PC-3 (cell line): ENCODE measurements around the gene ZHX3. TPM values are rescaled to one million over a fixed set of nuclear protein-coding genes. Genes with fewer than 3 reads are reported as not detected.

Experiments
- ATAC-seq: fragments of 200-7000 bp; cut with Tn5 transposase; 2 replicates; pipeline ENCODE4 v1.9.1; 2020; ENCODE audit warnings: mild to moderate bottlenecking, moderate library complexity
- BruUV-seq: library from RNA; stranded (reverse); fragments of 400-500 nt; replicated peaks from 2 replicates; lab custom pipeline; 2021; lab: Mats Ljungman, UMichigan
- CTCF ChIA-PET: fragments of 300-600 bp; sonication (Branson Sonifier 250); formaldehyde crosslinking; loops from one replicate; lab custom pipeline; 2022; ENCODE audit warnings: antibody characterized with exemption; lab: Charles Lee
- POLR2A ChIA-PET: fragments of 300-600 bp; sonication (Branson Sonifier 250); formaldehyde crosslinking; loops from one replicate; lab custom pipeline; 2022; ENCODE audit warnings: antibody characterized with exemption; ENCODE audit not compliant: unreplicated experiment; lab: Charles Lee
- DNase-seq: peaks from one replicate; pipeline ENCODE4 v3.0.0-alpha.2; 2015
- H2AFZ ChIP-seq: fragments of 300-600 bp; sonication (generic); 2 replicates; pipeline ENCODE4 v1.6.0; 2016; ENCODE audit warnings: antibody characterized with exemption, low read length
- H3F3A ChIP-seq: fragments of 300-600 bp; sonication (generic); one replicate; pipeline ENCODE4 v1.6.0; 2017; ENCODE audit warnings: antibody characterized with exemption, low read length, control low read depth, mild to moderate bottlenecking; ENCODE audit not compliant: unreplicated experiment
- H3K27ac ChIP-seq: fragments of 300-600 bp; sonication (generic); 2 replicates; pipeline ENCODE4 v1.5.1; 2016; ENCODE audit warnings: mild to moderate bottlenecking, low read length
- H3K27me3 ChIP-seq: fragments of 300-600 bp; sonication (generic); 2 replicates; pipeline ENCODE4 v1.6.1; 2016; ENCODE audit warnings: low read length, mixed read lengths
- H3K36me3 ChIP-seq: fragments of 300-600 bp; sonication (generic); 2 replicates; pipeline ENCODE4 v1.6.1; 2016; ENCODE audit warnings: low read depth, mixed run types, low read length, mixed read lengths
- H3K4me1 ChIP-seq: fragments of 300-600 bp; sonication (generic); 2 replicates; pipeline ENCODE4 v1.5.1; 2016; ENCODE audit warnings: low read length; ENCODE audit not compliant: insufficient read depth
- H3K4me2 ChIP-seq: fragments of 300-600 bp; sonication (generic); 2 replicates; pipeline ENCODE4 v1.6.0; 2016; ENCODE audit warnings: low read length
- H3K4me3 ChIP-seq: fragments of 300-600 bp; sonication (generic); 2 replicates; pipeline ENCODE4 v1.5.1; 2016; ENCODE audit warnings: mild to moderate bottlenecking, low read length, mixed read lengths
- H3K79me2 ChIP-seq: fragments of 300-600 bp; sonication (generic); 2 replicates; pipeline ENCODE4 v1.6.1; 2017; ENCODE audit warnings: low read length, mixed read lengths
- H3K9ac ChIP-seq: fragments of 300-600 bp; sonication (generic); 2 replicates; pipeline ENCODE4 v1.6.0; 2016; ENCODE audit warnings: mild to moderate bottlenecking, low read length
- H3K9me2 ChIP-seq: fragments of 300-600 bp; sonication (generic); replicated peaks from 2 replicates; pipeline ENCODE4 v1.6.1; 2016; ENCODE audit warnings: mixed run types, low read length, mixed read lengths
- H3K9me3 ChIP-seq: fragments of 300-600 bp; sonication (generic); 2 replicates; pipeline ENCODE4 v1.6.1; 2016; ENCODE audit warnings: low read length, mixed read lengths
- H4K20me1 ChIP-seq: fragments of 300-600 bp; sonication (generic); 2 replicates; pipeline ENCODE4 v1.6.1; 2016; ENCODE audit warnings: low read length, mixed read lengths
- EZH2 ChIP-seq: fragments of 300-600 bp; sonication (generic); IDR thresholded peaks from one replicate; pipeline ENCODE4 v1.6.1; 2017; ENCODE audit warnings: antibody characterized with exemption, mild to moderate bottlenecking, low read length; ENCODE audit not compliant: unreplicated experiment
- EZH2phosphoT487 ChIP-seq: fragments of 300-600 bp; sonication (generic); IDR thresholded peaks from 2 replicates; pipeline ENCODE4 v1.6.1; 2018; ENCODE audit warnings: mild to moderate bottlenecking, antibody characterized with exemption, low read length, borderline replicate concordance
- intact Hi-C: fragments of 100-400 bp; cut with micrococcal nuclease; formaldehyde crosslinking; loops from 2 replicates; pipeline ENCODE4 v1.9.0; 2023
- total RNA-seq: library from RNA; depleted of rRNA; stranded (reverse); fragments of >200 nt; gene quantifications from 2 replicates; pipeline ENCODE4 v1.2.3, GENCODE V29; 2014
- TF ChIP-seq, protein P1 (sequence below): fragments of 300-600 bp; sonication (generic); conservative IDR thresholded peaks from 2 replicates; pipeline ENCODE4 v1.5.1; 2017; ENCODE audit warnings: antibody characterized with exemption, low read depth, mild to moderate bottlenecking, low read length

ZHX3 gene
- total RNA-seq, 1 experiment from 2014 or later = 14.0 TPM

DNA sequence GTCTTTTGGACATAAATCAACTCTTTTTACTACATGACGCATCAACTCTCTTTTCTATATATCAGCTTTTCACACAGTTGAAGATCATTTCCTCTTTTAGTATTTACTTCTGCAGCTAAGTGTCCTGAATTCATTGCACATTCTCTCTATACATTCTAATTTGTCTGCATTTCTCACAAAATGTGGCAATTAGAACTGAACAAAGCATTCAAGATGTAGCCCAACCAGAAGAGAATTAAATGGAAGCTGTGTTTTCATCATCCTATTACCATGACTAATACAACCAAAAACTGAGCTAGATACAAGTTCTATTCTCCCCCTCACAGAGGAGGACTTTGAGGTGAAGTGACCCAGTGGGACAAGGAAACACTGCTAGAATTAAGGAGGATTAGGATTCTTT, 93.2 kb downstream of the ZHX3 start:
- Histone ChIP-seq H4K20me1 (no peaks in the 10 kb centered on the region), H3K4me3 (no peak overlapping the region), H3K4me1 (peaks cover 11% of the 10 kb centered on the region), H3K79me2 (no peaks in the 10 kb centered on the region), H3K36me3 (no peaks in the 10 kb centered on the region), H3K4me2 (no peak overlapping the region), H3F3A (no peaks in the 10 kb centered on the region), H3K9me3 (no peaks in the 10 kb centered on the region), H2AFZ (no peak overlapping the region), H3K27ac (no peak overlapping the region), H3K27me3 (no peaks in the 10 kb centered on the region), H3K9me2 (no peaks in the 10 kb centered on the region), H3K9ac (no peak overlapping the region)
- BruUV-seq = no TSS peak
- TF ChIP-seq EZH2 (no peak), EZH2phosphoT487 (no peak)
- TF ChIP-seq, protein P1, sequence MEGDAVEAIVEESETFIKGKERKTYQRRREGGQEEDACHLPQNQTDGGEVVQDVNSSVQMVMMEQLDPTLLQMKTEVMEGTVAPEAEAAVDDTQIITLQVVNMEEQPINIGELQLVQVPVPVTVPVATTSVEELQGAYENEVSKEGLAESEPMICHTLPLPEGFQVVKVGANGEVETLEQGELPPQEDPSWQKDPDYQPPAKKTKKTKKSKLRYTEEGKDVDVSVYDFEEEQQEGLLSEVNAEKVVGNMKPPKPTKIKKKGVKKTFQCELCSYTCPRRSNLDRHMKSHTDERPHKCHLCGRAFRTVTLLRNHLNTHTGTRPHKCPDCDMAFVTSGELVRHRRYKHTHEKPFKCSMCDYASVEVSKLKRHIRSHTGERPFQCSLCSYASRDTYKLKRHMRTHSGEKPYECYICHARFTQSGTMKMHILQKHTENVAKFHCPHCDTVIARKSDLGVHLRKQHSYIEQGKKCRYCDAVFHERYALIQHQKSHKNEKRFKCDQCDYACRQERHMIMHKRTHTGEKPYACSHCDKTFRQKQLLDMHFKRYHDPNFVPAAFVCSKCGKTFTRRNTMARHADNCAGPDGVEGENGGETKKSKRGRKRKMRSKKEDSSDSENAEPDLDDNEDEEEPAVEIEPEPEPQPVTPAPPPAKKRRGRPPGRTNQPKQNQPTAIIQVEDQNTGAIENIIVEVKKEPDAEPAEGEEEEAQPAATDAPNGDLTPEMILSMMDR = no peak
- DNase-seq (no peak), ATAC-seq (no peak)
- intact Hi-C loops = no loop called here
- ChIA-PET CTCF (no interaction called here), POLR2A (no interaction called here)

DNA sequence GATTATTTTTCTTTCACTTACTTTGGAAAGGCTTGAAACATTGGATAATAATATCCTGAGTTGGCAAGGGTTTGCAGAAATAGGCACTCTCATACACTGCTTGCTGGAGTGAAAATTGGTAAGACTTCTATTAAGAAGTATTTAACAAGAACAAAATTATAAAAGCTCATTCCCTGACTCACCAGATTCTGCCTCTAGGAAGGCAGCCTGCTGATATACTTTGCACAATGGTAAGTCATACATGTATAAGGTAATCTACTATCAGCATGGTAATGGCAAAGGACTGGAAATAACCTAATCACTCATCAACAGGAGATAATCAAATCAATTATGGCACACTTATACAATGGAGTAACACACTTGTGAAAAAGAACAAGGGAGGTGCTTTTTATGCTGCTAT, 94.4 kb downstream of the ZHX3 start:
- Histone ChIP-seq H3K79me2 (no peaks in the 10 kb centered on the region), H3K4me2 (no peak overlapping the region), H2AFZ (no peak overlapping the region), H3K27me3 (no peaks in the 10 kb centered on the region), H3K9me2 (no peaks in the 10 kb centered on the region), H3K9ac (no peak overlapping the region), H3F3A (no peaks in the 10 kb centered on the region), H3K27ac (no peak overlapping the region), H3K36me3 (no peaks in the 10 kb centered on the region), H4K20me1 (no peaks in the 10 kb centered on the region), H3K4me3 (no peak overlapping the region), H3K9me3 (no peaks in the 10 kb centered on the region), H3K4me1 (no peaks in the 10 kb centered on the region)
- BruUV-seq = no TSS peak
- no peak for DNase-seq
- intact Hi-C loops = no loop called here
- no peak for TF ChIP-seq EZH2
- TF ChIP-seq, protein P1 = no peak
- no peak for TF ChIP-seq EZH2phosphoT487
- CTCF ChIA-PET = no interaction called here
- POLR2A ChIA-PET = no interaction called here
- no peak for ATAC-seq

DNA sequence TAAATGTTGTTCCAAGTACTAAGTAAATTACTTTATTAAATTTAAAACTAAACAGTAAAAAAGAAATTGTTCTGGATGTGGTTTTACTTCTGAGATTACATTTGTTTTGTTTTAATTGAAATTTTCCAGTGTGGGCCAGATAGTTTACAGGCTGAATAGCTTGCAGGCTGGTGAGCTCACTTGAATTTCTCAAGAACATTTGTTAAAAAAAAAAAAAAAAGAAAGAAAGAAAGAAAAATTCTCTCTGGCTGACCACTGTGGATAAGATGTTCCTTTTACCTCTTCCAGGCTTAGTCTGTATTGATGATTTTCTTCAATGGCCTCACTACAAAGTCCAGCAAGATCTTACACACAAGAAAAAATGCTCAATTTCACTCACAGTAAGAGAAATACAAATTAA, 94.8 kb downstream of the ZHX3 start:
- H2AFZ ChIP-seq = no peak overlapping the region
- no peaks in the 10 kb centered on the region for H3K36me3 ChIP-seq
- no peak overlapping the region for H3K4me3 ChIP-seq
- H3K4me1 ChIP-seq = no peaks in the 10 kb centered on the region
- ATAC-seq (no peak), DNase-seq (no peak)
- no peaks in the 10 kb centered on the region for H4K20me1 ChIP-seq
- CTCF ChIA-PET = no interaction called here
- intact Hi-C loops = no loop called here
- TF ChIP-seq EZH2phosphoT487 = no peak
- no peak for TF ChIP-seq EZH2
- TF ChIP-seq, protein P1 = no peak
- no peaks in the 10 kb centered on the region for H3K79me2 ChIP-seq
- no peaks in the 10 kb centered on the region for H3K9me2 ChIP-seq
- no peaks in the 10 kb centered on the region for H3K27me3 ChIP-seq
- H3F3A ChIP-seq = no peaks in the 10 kb centered on the region
- no TSS peak for BruUV-seq
- POLR2A ChIA-PET = no interaction called here
- H3K4me2 ChIP-seq = no peak overlapping the region
- no peaks in the 10 kb centered on the region for H3K9me3 ChIP-seq
- H3K9ac ChIP-seq = no peak overlapping the region
- no peak overlapping the region for H3K27ac ChIP-seq
